GM12892 (cell line): Measurements from ENCODE around the gene ERO1B.

ENCODE experiments used
- DNase-seq: peaks from one replicate; pipeline ENCODE4 v3.0.0; 2011; ENCODE audit not compliant: insufficient read length
- FAIRE-seq: peaks from 2 replicates; lab custom pipeline; 2011; peaks lifted over from hg19 to GRCh38; lab: Jason Lieb, UNC
- POLR2A ChIP-seq: IDR thresholded peaks from 2 replicates; pipeline ENCODE4 v1.6.1; 2011; ENCODE audit warnings: low read depth, low read length, control low read depth
- POLR2AphosphoS5 ChIP-seq: IDR thresholded peaks from 2 replicates; pipeline ENCODE4 v1.6.1; 2011; ENCODE audit warnings: low read depth, low read length, control low read depth
- TAF1 ChIP-seq: IDR thresholded peaks from 2 replicates; pipeline ENCODE4 v1.6.1; 2011; ENCODE audit warnings: low read depth, mild to moderate bottlenecking, control low read depth, low read length, borderline replicate concordance

ERO1B gene

DNA sequence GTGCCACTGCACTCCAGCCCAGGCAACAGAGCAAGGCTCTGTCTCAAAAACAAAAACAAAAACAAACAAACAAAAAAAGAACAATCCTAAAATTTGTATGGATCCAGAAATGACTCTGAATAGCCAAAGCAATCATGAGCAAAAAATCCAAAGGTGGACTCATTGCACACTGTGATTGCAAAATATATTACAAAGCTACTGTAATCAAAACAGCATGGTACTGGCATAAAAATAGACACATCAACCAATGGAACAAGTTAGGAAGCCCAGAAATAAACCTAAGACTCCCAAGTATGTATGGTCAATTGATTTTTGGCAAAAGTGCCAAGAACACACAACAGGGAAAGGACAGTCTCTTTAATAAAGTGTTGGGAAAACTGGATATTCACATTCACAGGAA lies 19.9 kb downstream of the ERO1B start:
- FAIRE-seq (no peak), DNase-seq (no peak)
- TF ChIP-seq TAF1 (no peak), POLR2A (no peak), POLR2AphosphoS5 (no peak)

DNA sequence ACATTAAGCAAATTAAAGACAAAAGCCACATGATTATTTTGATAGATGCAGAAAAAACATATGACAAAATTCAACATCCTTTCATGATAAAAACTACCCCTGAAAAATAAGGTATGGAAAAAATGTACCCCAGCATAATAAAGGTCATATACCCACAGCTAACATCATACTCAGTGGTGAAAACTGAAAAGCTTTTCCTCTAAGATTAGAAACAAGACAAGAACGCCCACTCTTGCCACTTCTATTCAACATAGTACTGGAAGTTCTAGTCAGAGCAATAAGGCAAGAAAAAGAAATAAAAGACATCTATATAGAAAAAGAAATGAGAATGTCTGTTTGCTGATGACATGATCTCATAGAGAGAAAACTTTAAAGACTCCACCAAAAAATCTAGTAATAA lies 20.7 kb downstream of the ERO1B start:
- no peak for TF ChIP-seq TAF1
- TF ChIP-seq POLR2A, result no peak
- TF ChIP-seq POLR2AphosphoS5, result no peak
- DNase-seq (no peak), FAIRE-seq (peak; percentile 73)

DNA sequence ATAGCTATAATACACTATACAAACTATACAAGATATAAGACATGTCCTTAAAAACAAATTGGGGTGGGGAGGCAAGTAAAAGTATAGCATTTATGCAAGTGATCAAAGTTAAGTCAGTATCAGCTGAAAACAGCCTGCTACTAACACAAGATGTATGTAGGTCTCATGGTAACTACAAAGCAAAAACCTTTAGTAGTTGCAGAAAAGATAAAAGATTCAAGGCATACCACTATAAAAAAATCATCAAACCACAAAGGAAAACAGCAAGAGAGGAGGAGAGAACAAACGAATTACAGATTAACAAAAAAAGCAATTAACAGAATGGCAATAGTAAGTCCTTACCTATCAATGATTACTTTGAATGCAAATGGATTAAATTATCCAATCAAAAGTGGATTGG lies 22.7 kb downstream of the ERO1B start:
- FAIRE-seq (peak; percentile 5), DNase-seq (no peak)
- TF ChIP-seq TAF1, result no peak
- no peak for TF ChIP-seq POLR2AphosphoS5
- no peak for TF ChIP-seq POLR2A

DNA sequence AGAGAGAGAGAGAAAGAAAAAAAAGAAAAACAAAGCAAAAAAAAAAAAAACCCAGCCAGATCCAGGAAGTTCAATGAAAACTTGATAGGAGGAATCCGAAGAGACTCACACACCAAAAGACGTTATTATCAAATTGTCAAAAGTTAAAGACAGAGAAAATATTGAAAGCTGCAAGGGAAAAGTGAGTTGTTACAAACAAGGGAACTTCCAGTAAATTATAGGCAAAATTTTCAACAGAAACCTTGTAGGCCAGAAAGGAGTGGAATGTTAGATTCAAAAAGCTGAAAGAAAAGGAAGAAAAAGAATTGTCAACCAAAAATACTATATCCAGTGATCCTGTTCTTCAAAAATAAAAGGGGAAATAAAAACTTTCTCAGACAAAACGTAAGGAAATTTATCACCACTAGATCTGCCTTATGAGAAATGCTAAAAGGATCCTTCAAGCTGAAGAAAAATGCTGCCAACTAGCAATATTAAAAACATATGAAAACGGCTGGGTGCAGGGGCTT lies 23.6 kb downstream of the ERO1B start:
- FAIRE-seq (no peak), DNase-seq (no peak)
- TF ChIP-seq TAF1 (no peak), POLR2A (no peak), POLR2AphosphoS5 (no peak)

DNA sequence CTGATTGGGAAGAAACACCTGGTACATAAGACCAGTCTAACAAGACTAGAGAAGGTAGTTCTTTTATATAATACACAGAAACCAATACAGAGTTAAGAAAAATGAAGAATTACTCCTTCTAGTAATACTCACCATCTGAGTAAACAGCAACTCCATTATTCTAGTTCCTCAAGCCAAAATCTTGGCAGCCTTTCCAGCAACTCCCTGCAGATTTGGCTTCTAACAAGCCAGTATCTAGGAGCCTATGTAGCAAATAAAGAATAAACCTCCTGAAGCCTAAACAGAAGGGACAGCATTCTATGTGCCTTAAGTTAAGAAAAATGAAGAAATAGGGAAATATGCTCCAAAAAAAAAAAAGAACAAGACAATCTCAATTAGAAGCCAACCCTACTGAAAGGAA lies 24.5 kb downstream of the ERO1B start:
- TF ChIP-seq POLR2AphosphoS5, result no peak
- no peak for FAIRE-seq

DNA sequence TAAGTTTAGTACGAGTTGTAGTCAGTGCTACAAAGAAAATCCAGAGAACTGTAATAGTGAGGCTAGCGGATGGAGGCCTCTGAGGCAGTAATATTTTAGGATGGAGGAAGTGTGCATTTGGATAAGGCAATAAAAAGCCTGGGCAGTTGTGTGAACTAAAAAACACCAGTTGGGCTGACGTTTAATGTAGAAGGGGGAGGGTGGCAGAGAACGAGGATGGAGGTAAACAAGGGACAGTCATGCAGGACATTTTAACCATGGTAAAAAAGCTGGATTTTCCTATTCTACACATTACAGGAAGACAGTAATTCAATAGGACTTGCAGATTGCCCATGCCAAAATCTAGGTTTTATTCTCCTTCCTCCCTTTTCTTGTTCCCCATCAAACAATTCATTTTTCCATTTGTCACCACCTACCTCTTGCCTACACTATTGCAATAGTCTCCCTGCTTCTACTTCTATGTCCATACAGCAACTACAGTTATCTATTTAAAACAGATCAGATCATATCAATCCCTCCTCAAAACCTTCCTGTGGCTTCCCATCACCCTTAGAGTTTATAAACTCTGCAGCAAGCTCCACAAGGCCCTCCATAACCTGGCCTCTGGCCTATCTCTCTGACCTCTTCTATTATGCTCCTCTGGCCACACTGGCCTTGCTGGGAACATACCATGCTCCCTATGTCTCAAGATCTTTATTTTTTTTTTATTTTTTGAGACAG lies 27.7 kb downstream of the ERO1B start:
- no peak for TF ChIP-seq POLR2A
- TF ChIP-seq TAF1, result no peak
- TF ChIP-seq POLR2AphosphoS5, result no peak
- FAIRE-seq, result no peak
- no peak for DNase-seq

More for the DNA sequence above, 24.5 kb downstream of the ERO1B start:
- DNase-seq, result no peak

DNA sequence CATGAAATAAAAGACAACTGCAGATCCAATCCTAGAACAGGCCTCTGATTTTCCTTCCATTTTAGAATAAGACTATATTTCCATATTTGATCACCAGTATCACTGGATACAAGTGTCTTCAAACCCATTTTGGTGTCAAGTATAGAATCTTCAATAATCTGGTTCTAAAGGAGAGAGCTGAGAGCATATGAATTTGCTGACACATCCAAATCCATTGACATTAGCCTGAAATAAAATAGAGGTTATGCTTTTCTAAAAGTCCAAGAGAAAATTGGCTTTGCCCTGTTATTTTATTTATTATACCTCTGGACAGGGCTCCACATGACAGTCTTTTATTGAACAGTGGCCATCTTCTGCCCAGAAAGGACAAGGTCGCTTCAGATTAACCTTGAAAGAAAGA lies 28.6 kb downstream of the ERO1B start:
- DNase-seq (no peak), FAIRE-seq (no peak)
- no peak for TF ChIP-seq POLR2AphosphoS5

DNA sequence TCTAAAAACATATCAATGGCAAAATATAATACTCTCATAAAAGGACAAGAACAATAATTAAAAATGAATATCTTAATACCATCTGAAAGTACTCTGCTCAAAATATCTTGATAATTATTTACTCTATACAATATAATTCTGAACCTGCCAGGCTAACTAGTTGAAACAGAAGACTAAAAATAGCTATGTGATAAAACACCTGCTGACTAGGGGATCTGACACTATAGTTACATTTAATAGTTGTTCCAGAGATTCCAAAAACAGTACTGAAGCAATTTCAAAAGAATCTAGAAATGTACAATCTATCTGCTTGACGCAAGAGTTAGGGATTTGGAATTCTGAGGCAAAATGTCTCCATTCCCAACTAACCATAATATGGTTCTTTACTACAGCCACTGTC lies 30.2 kb downstream of the ERO1B start:
- DNase-seq, result no peak
- no peak for FAIRE-seq
- no peak for TF ChIP-seq TAF1
- TF ChIP-seq POLR2A, result no peak
- no peak for TF ChIP-seq POLR2AphosphoS5

DNA sequence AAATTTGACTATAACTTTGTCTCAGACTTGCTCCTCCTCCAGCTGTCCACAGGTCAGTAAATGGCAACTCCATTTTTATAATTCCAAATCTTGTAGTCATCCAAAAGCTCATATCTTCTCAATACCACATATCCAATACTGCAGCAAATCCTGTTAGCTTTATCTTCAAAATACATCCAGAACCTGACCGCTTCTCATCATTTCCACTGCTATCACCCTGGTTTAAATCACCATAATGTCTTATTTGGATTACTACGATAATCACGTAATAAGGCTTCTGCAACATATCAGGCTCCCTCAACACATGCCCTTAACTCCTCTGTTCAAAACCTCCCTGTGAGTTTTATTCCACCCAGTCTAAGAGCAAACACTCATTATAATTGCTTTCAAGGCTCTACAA lies 34.5 kb downstream of the ERO1B start:
- DNase-seq (no peak), FAIRE-seq (no peak)
- TF ChIP-seq POLR2A, result no peak
- TF ChIP-seq TAF1, result no peak
- no peak for TF ChIP-seq POLR2AphosphoS5

DNA sequence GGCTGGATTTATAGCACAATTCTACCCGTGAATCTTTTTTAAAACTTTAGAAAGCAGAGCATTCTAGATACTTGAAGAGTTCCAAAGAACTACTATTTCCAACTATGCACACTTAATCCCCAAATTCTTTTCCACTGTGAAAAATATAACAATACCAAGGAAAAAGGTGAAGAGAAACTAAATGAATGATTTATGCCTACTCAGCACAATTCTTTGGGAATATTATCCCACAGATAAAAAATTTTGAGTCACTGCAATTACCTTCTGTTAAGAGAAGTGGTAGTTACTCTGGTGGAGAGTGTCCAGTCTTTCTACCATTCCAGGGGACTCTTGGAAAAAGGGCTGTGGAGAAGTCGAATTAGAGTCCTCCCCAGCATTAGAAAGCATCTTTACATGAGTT lies 39.2 kb downstream of the ERO1B start:
- no peak for TF ChIP-seq POLR2AphosphoS5
- TF ChIP-seq TAF1, result no peak
- TF ChIP-seq POLR2A, result no peak

DNA sequence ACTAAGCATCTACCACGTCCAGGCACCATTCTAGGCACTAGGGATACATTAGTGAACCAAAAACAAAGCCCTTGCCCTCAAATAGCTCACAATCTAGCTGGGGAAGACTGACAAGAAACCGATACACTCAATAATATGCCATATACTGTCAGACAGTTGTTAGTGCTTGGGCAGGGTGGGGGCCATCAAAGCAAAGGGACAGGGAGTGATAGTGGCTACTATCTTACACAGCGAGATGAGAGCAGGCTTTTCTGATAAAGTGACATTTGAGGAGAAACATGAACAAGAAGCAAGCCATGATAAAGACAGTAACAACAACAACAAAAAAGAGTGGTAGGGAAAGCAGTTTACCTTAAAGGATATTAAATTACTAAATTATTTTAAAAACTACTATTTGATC lies 41.1 kb downstream of the ERO1B start:
- no peak for DNase-seq
- FAIRE-seq, result no peak
- TF ChIP-seq TAF1 (no peak), POLR2A (no peak), POLR2AphosphoS5 (no peak)

More for the DNA sequence above, 39.2 kb downstream of the ERO1B start:
- DNase-seq (no peak), FAIRE-seq (no peak)

DNA sequence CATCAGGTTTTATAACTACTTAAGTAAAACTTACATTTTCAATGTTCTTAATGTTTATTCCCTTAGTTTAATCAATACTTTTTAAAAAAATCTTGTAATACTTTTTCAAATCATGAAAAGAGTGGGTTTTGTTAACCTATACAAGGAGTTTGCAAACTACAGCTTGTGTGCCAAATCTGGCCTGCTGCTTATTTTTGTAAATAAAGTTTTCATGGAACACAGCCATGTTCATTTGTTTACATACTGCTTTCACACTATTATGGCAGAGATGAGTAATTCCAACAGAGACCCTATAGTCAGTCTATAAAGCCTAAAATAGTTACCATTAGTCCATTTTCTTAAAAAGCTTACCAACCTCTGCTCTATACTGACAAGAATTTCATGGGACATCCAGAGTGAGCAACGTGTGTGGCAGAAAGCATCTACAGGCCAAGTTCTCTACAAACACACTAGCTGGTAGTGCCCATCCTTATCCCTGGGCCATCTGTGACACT lies 42.6 kb downstream of the ERO1B start:
- TF ChIP-seq POLR2A, result no peak
- TF ChIP-seq TAF1, result no peak
- no peak for TF ChIP-seq POLR2AphosphoS5
- FAIRE-seq (no peak), DNase-seq (no peak)

DNA sequence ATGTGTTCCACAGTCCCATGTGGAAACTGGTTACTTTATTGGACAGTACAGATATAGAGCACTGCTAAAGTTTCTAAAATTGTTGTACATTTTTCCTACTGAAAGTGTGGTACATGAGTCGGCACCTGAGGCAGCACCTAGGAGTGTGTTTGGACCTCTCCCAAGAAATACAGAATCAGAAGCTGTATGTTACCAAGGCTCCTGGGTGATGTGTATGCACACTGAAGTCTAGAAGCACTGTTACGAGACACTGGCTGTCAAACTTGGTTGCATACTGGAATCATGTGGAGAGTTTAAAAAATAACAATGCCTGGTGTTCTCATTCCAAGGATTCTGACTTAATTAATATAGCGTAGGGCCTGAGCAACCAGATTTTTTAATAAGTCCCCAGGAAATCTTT lies 46.6 kb downstream of the ERO1B start:
- TF ChIP-seq POLR2AphosphoS5, result no peak
- TF ChIP-seq TAF1, result no peak
- TF ChIP-seq POLR2A, result no peak
- no peak for DNase-seq
- no peak for FAIRE-seq

DNA sequence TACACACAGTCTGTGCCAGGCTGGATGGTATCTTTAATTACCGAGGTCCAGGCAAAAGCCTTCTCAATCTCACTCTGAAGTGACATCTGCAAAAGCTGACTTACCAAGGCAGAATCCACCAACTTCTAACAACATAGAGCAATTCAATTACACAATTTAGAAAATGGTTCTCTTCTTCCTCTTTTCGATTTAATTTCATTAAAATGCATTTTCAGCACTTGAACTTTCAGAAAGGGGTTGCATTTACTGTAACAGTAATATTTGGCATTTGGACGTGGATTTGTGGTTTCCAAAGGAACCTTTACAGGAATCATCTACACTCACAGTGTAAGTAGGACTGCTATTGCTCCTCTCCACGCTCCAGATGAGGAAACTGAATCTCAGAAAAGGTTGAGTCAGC lies 53.3 kb downstream of the ERO1B start:
- no peak for DNase-seq
- FAIRE-seq, result no peak
- no peak for TF ChIP-seq POLR2A
